GM19467 (cell line): Measurements from ENCODE around the gene POLR2H.

Source experiments
- ATAC-seq: cut with Tn5 transposase; IDR thresholded peaks from one replicate; pipeline ENCODE4 v1.9.1; 2021; ENCODE audit warnings: mild to moderate bottlenecking, moderate library complexity; ENCODE audit not compliant: unreplicated experiment

The POLR2H gene

DNA sequence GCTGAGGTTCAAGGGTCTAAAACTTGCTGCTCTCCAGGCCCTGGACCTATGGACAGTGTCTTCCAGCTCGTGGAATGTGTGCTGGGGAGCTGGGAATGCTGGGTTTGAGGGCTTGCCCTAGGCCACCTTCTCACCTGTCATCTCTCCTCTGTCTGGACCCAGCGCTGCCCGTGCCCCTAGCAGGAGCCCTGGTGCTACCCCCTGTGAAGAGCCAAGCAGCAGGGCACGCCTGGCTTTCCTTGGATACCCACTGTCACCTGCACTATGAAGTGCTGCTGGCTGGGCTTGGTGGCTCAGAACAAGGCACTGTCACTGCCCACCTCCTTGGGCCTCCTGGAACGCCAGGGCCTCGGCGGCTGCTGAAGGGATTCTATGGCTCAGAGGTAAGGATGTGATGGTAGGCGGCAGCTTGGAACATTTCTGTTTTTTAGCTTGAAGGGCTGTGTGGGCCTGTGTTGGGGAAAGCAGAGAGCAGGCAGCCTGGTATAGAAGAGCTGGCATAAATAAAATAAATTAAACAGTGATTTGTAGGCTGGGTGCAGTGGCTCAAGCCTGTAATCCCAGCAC, 23.4 kb downstream of the POLR2H start:
- ATAC-seq, result no peak

DNA sequence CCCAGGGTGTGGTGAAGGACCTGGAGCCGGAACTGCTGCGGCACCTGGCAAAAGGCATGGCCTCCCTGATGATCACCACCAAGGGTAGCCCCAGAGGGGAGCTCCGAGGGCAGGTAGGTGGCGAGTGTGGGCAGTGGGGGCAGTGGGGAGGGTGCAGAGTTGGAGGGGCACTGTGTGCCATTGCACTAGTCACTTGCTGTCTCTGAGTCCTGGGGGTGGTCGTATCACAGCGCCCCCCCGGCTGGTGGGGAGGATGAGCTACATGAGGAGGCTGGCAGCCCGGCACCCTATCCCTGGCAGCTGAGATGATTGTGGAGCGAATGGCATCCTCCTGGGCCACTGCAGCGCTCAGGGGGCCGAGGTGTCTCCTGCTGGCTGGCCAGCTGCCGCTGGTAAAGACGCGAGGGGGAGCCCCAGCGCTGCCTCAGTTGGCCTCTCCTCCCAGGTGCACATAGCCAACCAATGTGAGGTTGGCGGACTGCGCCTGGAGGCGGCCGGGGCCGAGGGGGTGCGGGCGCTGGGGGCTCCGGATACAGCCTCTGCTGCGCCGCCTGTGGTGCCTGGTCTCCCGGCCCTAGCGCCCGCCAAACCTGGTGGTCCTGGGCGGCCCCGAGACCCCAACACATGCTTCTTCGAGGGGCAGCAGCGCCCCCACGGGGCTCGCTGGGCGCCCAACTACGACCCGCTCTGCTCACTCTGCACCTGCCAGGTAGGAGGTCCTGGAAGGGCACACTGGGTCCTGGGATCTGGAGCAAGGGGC, 24.7 kb downstream of the POLR2H start:
- no peak for ATAC-seq

DNA sequence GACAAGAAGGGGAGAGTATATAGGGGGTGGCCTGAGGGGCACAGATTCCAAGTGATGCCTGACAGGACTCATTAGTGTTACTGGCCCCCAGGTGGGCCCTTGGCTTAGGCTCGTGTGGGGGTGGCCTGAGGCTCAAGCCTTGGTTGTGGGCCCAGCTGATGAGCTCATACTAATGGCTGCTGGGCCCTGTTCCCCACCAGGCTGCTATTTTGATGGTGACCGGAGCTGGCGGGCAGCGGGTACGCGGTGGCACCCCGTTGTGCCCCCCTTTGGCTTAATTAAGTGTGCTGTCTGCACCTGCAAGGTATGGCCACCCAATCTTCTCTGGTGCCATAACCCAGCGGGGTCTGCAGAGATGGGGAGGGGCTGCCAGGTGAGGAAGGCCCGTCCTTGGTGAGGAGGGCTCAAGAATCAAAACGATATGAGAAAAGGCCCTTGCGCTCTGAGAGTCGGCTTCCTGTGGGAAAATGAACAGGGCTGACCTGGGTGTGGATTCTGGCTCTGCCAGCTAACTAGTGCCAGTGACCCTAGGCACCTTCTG, 25.7 kb downstream of the POLR2H start:
- ATAC-seq, result no peak

DNA sequence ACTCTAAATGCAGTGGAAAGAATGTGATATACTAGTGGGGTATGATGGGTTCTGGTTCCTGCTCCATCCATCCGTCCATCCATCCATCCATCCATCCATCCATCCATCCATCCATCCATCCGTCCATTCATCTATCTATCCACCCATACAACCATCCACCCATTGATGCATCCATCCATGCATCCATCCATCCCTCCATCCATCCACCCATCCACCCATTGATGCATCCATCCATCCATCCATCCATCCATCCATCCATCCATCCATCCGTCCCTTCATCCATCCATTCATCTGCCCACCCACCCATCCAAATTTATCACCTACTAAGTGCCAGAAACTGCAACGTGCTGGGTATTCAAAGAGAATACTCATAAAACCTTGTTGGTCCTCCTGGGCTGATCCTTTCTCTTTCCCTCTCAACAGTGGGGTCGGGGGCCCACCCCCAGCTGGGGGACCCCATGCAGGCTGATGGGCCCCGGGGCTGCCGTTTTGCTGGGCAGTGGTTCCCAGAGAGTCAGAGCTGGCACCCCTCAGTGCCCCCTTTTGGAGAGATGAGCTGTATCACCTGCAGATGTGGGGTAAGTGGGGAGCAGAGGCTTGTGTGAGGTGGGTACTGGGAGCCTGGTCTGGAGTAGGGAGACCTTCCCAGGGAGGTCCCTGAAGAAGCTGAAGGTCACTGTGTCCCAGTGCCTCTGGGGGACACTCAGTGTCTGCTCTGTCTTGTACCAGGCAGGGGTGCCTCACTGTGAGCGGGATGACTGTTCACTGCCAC, 26.8 kb downstream of the POLR2H start:
- ATAC-seq, result no peak

DNA sequence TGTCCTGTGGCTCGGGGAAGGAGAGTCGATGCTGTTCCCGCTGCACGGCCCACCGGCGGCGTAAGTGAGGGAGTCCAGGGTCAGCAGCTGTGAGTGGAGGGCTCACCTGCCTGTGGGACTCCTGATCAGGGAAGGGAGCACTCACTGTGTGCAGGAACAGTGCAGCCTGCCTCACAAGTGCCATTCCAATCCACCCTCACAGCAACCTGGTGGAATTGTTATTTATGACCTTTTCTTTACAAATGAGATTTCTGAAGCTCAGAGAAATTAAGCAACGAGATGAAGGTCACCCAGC, 27.4 kb downstream of the POLR2H start:
- ATAC-seq, result no peak

DNA sequence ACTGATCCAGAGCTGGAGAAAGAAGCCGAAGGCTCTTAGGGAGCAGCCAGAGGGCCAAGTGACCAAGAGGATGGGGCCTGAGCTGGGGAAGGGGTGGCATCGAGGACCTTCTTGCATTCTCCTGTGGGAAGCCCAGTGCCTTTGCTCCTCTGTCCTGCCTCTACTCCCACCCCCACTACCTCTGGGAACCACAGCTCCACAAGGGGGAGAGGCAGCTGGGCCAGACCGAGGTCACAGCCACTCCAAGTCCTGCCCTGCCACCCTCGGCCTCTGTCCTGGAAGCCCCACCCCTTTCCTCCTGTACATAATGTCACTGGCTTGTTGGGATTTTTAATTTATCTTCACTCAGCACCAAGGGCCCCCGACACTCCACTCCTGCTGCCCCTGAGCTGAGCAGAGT, 27.9 kb downstream of the POLR2H start:
- no peak for ATAC-seq

DNA sequence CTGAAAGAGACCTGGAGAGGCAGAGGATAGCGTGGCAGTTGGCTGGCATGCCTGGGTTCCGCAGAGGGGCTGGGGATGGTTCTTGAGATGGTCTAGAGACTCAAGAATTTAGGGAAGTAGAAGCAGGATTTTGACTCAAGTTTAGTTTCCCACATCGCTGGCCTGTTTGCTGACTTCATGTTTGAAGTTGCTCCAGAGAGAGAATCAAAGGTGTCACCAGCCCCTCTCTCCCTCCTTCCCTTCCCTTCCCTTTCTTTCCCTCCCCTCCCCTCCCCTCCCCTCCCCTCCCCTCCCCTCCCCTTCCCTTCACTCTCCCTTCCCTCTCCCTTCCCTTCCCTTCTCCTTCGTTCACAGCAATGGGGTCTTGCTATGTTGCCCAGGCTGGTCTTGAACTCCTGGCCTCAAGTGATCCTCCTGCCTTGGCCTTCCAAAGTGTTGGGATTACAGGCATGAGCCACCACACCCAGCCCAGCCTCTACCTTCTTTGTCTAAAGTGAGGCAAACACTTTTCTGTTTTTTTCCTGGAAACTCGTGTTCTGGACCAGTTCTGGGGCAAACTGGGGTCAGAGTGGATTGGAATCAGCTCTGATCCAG, 28.5 kb downstream of the POLR2H start:
- ATAC-seq, result no peak

DNA sequence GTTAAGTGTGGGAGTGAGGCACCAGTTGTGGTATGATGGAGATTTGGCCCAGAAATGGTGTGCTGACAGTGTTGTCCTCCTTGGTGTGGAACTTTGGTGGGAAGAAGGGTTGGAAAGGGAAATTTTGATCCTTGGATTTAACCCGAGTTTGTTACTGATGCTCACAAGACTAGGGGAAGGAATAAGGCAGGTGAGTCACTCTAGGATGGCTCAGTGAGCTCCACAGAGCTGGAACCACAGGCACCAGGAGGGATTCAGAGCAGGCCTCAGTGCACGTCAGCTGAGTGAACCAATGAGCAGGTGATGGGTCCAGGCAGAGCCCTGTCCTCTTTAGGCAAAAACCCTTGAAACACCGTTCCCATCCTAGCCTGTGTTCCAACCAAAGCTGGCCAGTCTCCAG, 29.8 kb downstream of the POLR2H start:
- no peak for ATAC-seq

DNA sequence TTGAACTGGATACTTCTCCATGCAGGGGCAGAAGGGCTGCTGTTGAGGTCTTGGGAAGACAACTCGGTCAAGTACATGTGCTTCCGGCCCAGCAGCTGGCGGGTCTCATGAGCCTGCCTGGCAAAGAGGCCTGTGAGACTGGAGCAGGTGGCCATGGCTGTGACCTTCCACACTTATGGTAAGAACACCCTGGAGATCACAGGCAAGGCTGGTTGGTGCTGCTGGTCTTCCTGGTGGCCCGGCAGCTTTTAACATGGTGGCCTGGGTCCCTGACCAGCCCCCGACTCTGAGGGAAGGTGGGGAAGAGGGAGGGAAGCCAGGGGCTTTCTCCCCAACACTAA, 33.8 kb downstream of the POLR2H start:
- ATAC-seq, result no peak

DNA sequence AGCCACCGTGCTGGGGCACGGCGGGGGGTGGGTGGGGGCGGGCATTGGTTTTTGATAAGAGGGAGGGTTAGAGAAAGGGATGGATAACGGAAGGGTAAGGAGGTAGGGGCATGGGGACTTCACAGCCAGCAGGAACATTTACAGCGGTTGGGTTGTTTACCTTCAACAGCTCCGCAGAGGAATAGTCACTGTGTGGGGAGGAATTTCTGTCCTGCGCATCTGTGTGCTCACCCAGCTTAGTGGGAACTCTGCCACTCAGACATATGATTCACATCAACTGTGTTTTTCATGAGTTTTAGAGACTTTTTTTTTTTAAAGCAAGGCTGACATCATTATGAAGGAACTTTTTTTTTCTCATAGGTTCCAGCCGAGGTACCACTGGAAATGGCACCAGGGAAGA, 37.9 kb downstream of the POLR2H start:
- ATAC-seq, result no peak

DNA sequence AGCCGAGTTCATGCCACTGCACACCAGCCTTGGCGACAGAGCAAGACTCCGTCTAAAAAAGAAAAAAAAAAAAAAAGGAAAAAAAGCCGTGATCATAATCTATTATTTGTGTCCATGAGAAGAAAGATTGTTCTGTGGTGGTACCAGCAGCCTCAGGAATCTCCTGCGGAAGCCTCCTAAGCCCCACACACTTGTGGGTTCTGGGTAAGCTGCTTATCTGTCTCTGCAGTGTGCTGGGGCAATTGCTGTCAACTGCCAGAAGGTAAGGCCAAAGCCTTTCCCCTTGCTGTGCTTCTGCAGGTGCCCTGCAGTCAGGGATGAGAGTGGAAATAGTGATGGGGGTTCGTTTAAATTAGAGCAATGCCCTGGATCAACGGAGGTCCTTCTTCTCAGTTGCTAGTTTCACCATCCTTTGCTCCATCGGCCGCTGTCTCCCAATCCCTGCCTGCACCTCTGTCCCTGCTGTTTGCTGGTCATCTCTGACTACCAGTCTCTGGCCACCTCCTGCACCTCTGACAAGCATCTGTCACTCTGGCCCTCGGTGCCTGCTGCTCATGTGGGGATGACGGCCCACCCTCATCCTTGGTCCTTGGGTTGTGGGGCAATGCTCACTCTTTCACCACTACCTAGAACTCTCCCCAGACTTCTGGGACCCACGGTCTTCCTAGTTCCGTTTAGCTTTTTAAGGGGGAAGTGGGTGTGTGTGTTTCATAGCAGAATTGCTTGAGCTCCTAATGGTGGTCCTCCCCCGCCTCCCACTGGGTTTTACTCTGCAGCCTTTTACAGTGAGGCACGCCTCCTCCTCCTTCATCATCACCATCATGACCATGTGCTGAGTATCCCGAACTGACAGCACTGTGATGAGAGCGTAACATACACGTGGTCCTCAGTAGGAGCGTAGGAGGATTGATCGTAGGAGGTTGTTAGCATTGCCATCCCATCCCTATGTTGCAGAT, 43.8 kb downstream of the POLR2H start:
- no peak for ATAC-seq

DNA sequence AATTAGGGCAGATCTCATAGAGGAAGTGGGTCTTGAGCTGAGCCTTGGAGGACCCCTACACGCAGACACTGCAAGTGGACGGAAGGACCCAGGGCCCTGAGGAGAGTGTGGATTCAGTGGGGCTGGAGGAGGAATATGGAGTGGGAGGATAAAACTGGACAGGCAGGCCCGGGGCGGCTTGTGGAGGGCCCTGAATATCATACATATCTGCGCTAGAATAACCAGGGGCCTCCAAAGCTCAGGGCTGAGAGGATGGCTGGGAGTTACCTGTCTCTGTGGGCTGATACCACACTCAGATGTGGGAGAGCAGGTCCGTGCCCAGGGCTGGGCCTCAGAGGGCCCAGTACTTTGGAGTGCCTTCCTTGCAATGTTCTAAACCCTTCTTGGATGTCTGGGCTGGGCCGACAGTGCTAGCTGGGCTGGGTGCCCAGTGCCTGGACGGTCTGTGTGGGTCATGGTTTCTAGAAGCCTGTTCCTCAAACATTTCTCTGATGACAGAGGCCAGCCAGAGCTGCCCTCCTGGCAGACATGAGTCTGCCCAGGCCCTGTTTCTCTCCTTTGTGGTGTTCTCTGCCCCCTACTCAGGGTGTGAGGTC, 47.9 kb downstream of the POLR2H start:
- ATAC-seq, result no peak

DNA sequence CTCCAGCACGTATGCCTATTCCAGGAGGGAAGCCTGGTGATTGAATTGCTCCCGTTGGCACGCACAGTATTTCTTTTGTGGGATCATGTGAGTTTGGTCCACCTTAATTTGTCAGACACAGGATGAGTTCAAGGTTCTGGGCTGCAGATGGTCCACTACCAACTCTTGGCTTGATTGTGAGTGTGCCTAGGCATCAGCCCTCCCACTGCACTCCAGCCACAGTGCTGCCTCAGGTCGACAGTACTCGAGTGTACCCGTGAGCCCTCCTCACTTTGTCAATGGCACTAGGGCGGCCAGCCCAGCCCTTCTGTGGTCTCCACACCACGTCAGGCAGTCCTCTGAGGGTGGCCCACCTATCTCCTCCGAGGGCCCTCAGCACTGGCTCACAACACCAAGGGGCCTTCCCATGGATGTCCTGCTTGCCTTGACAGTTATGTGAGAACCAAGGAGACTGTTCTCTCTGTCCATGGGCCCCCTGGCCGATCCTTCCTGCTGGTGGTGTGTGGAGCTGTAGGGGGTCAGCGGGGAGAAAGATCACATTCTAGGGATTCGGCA, 48.5 kb downstream of the POLR2H start:
- no peak for ATAC-seq

DNA sequence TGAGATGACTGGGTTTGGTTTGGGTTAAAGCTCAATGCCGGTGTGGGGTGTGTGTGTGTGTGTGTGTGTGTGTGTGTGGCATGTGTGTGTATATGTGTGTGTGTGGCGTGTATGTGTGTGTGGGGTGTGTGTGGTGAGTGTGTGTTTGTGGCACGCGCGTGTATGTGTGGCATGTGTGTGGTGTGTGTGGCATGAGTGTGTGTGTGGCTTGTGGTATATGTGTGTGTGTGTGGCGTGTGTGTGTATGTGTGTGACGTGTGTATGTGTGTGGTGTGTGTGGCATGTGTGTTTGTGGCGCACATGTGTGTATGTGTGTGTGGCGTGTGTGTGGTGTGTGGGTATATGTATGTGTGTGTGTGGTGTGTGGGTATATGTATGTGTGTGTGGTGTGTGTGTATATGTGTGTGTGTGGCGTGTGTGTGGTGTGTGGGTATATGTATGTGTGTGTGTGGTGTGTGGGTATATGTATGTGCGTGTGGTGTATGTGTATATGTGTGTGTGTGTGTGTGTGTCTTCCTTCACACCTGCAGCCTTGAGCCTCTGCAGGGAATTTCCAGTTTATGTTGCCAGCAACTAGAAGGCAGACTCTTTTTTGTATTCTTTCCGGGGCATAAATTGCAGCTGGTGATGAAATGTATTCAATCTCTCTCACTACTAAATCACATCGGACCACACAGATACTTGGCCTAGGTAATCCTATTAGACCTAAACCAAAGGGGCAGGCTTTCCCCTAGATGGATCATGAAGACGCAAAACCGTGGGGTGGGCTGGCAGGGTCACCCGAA, 53.1 kb downstream of the POLR2H start:
- ATAC-seq, result no peak

DNA sequence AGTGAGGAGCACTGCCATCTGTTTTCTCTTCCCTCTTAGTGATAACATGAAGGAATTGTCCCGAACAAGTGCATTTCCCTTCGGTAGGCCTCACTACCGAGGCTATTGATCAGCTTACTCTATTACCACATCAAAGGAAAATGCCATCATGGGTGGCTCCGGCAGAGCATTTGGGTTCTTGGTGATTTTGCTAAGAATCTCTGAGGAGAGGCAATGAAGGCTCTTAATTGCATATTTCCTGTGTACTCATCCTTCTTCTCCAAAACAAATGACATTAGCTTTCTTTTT, 53.6 kb downstream of the POLR2H start:
- no peak for ATAC-seq

DNA sequence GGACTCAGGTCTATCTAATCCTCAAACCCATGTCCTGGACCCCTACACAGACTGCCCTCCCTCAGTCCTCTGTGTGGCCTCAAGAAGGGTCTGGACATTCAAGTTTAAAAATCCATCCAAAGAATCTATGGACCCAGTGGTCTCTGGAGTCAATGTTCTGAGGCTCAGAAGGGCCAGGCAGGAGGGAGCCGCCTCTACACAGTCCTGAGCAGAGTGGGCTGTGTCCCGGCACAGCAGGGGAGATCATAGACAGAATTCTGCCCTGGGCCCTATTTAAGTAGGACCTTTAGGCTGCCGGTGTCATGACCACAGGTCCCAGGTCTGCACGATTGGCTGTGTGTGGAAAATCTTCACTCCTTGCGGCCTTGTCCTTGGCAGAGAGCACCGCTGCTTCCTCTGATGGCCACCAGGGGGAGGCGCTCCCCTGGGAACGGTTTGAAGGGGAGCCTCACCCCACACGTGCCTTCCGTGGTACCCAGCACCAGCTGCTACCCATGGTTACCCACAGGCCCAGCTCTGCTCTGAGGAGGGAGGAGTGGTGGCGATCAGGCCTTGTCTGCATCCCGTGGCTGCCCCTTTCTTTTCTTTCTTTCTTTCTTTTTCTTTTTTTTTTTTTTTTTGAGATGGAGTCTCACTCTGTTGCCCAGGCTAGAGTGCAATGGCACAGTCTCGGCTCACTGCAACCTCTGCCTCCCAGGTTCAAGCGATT, 56.3 kb downstream of the POLR2H start:
- peak; percentile 95 for ATAC-seq
